C4-2B (cell line): ENCODE data around the gene SH3GL3.

Experiments used
- CTCF ChIP-seq: fragments of 450-650 bp; conservative IDR thresholded peaks from 2 replicates; pipeline ENCODE4 v1.5.1; 2017; ENCODE audit warnings: mild to moderate bottlenecking
- ZFX ChIP-seq: fragments of 450-650 bp; IDR thresholded peaks from 2 replicates; pipeline ENCODE4 v1.6.1; 2017

GRCh38 chr15:83570756-83571155 is 123.6 kb downstream of the SH3GL3 start:
- TF ChIP-seq CTCF, result no peak
- TF ChIP-seq ZFX, result no peak
